ENCODE data around the gene CABCOCO1. TPM values are rescaled to one million over a fixed set of nuclear protein-coding genes. Genes with fewer than 3 reads are reported as not detected.

Gene CABCOCO1
- total RNA-seq, 2 donors from 2014 or later, result 0.35 TPM; not detected in 1

DNA sequence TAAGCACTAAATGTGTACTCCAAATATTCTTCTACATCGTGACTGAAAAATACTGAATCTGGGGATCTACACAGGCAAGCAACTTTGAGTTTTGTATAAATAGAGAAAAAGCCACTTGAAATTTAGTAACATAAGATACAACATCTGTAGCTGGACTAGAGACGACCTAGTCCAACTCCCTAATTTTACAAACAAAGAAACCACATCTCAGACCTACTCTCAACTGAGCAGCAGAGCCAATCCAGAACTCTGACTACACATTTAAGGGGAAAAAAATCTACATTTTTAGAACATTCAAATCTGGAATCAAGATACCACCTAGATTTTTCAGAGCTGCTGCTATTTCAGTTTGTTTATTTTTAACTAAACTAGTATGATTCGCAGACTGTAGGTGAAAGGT is 88.9 kb downstream of the CABCOCO1 start:
- Histone ChIP-seq H3K4me3 (no peak overlapping the region), H3K27ac (no peak overlapping the region), H3K36me3 (no peaks in the 10 kb centered on the region), H3K4me1 (no peaks in the 10 kb centered on the region), H3K27me3 (no peaks in the 10 kb centered on the region), H3K9me3 (no peaks in the 10 kb centered on the region)
- TF ChIP-seq, protein P1, sequence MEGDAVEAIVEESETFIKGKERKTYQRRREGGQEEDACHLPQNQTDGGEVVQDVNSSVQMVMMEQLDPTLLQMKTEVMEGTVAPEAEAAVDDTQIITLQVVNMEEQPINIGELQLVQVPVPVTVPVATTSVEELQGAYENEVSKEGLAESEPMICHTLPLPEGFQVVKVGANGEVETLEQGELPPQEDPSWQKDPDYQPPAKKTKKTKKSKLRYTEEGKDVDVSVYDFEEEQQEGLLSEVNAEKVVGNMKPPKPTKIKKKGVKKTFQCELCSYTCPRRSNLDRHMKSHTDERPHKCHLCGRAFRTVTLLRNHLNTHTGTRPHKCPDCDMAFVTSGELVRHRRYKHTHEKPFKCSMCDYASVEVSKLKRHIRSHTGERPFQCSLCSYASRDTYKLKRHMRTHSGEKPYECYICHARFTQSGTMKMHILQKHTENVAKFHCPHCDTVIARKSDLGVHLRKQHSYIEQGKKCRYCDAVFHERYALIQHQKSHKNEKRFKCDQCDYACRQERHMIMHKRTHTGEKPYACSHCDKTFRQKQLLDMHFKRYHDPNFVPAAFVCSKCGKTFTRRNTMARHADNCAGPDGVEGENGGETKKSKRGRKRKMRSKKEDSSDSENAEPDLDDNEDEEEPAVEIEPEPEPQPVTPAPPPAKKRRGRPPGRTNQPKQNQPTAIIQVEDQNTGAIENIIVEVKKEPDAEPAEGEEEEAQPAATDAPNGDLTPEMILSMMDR (IDR thresholded peaks at IDR 0.05), result no peak
- no peak for DNase-seq (ENCODE audit: low spot score)

DNA sequence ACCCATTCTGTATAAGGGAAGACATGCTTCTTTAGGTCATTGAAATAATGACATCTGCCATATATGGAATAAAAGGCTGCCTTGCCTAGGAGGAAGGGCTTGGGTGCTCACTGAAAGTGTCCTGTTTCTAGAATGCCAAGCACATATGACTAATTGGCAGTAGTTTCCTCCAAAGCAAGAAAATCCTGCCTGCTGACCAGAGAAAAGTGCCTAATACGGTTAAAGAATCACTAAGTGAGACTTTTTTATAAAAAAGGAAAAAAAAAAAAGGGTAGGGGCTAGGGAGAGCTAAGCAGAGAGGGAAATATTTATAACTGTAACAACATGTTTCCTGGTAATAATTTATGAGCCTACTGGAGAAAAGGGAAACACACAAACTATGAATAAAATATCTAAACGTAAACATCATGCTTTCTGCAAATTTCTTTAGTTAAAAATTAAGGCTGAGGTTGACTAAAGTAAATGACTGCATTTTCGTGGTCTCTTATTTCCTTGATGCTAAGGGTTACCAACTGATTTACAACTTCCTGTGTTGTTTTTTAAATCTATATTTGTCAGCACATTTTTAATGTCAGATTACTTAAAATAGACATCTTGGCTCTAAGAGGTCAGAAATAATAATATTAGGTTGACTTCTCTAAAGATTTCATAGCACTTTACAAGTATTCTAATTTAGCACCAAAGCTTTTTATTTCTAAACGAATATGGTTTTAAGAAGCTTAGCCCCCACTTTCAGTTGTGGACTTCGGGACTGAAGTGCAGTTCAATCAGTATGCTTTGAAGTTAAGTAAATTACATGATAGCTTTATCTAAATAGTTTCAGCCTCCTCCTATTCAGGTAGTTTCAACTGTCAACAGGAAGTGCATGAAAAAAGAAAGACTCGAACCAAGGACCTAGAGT is 89.6 kb downstream of the CABCOCO1 start:
- Histone ChIP-seq H3K27ac (no peak overlapping the region), H3K27me3 (no peaks in the 10 kb centered on the region), H3K4me1 (no peaks in the 10 kb centered on the region), H3K36me3 (no peaks in the 10 kb centered on the region), H3K9me3 (no peaks in the 10 kb centered on the region), H3K4me3 (no peak overlapping the region)
- no peak for DNase-seq (ENCODE audit: low spot score)
- TF ChIP-seq, protein P1 (IDR thresholded peaks at IDR 0.05), result no peak

DNA sequence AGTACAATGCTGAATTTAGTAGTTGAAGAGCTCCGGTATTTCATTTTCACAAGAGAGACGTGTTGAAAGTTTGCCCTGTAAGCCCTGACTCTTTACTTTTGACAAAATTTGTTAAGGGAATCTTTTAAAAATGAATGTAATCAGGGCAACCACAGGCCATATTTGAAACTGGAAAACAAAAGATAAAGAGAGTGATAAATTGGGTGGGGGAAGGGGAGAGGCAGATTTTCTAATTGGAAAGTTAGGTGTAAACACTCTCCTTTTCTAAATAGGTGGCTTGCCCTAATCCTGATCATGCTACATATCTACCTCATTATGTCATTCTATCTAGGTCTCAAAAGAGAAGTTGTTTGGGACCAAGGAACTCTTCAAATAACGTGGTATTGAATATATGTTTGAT is 90.7 kb downstream of the CABCOCO1 start:
- no peaks in the 10 kb centered on the region for H3K9me3 ChIP-seq
- TF ChIP-seq, protein P1 (IDR thresholded peaks at IDR 0.05), result no peak
- no peaks in the 10 kb centered on the region for H3K4me1 ChIP-seq

DNA sequence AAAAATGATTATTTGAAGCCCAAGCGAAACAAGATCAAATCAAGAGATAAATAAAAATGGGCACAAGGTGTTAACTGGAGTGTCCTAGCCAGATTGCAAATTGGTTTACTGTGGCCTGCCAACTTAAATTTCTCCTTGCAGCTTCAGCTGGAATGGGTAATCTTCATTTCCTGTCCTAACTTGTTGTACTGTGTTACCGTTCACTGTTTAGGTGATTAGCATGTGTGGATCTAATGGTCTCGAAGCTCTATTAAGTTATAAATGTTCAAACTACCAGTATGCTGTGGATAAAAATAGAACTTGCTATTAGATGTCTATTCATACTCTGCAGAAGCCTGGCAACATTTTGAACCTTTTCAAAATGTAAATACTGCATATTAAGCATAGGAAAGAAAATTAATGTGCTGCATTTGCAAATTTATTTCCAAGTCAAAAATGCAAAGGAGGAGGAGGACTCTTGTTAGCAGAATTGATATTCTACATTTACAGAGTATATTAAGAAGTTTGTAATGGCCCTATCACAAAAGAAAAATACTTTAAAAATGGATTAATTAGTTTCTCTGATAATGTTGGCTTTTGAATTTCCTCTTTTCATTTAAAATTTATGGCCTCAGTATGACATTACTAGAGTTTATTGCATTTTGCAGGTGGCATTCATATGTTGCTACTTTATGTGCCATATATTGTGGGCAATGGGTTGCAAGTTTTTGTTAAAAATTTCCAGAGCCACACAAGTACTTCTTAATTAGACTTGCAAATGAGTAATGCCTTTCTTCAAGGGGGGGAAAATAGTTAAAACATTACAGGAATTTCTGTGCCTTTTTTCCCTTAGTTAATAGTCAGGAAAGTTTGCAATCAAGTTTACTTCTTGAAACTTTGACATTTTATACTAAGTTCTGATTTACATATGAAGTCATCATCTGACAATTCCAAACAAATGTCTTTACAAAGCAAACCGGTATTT is 92.1 kb downstream of the CABCOCO1 start:
- Histone ChIP-seq H3K27me3 (no peaks in the 10 kb centered on the region), H3K27ac (no peak overlapping the region), H3K4me1 (no peaks in the 10 kb centered on the region), H3K4me3 (no peak overlapping the region), H3K36me3 (no peaks in the 10 kb centered on the region), H3K9me3 (no peaks in the 10 kb centered on the region)
- no peak for DNase-seq (ENCODE audit: low spot score)
- TF ChIP-seq, protein P1 (IDR thresholded peaks at IDR 0.05), result no peak

More for the DNA sequence above, 90.7 kb downstream of the CABCOCO1 start:
- no peak overlapping the region for H3K27ac ChIP-seq
- H3K27me3 ChIP-seq, result no peaks in the 10 kb centered on the region
- no peak for DNase-seq (ENCODE audit: low spot score)
- H3K36me3 ChIP-seq, result no peaks in the 10 kb centered on the region
- no peak overlapping the region for H3K4me3 ChIP-seq

DNA sequence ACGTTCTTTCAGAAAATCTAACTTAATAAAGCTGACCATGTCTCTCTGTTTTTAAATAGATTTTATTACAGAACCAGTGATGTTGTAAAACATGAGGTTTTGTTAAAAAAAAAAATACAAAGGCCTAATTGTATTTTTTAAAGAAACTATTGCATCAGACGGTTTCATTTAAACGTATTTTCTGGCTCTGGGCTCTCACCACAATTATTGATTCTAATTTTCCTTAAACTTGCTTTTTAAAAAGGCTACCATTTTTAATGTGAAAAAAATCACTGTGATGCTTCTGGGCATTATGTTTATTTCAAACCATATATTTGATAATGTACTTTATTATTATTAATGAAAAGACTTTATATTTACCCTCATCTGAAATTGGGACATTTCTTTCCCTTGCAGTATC is 94.3 kb downstream of the CABCOCO1 start:
- Histone ChIP-seq H3K4me3 (no peak overlapping the region), H3K27me3 (no peaks in the 10 kb centered on the region), H3K4me1 (no peaks in the 10 kb centered on the region), H3K27ac (no peak overlapping the region), H3K9me3 (no peaks in the 10 kb centered on the region), H3K36me3 (no peaks in the 10 kb centered on the region)
- no peak for DNase-seq (ENCODE audit: low spot score)
- TF ChIP-seq, protein P1 (IDR thresholded peaks at IDR 0.05), result no peak
